Large intestine (tissue), 3 donors: ENCODE data around the gene ZNF442. TPM values are rescaled to one million over a fixed set of nuclear protein-coding genes. Genes with fewer than 3 reads are reported as not detected.
"Not testable (repeated sequence)": the region's sequence is repeated elsewhere in the genome, so short reads cannot be mapped to it uniquely, and the experiment has no call there.

Experiments
- DNase-seq, 2 donors: peaks; one replicate each; pipeline versions ENCODE4 v3.0.0 to v3.0.0-alpha.2; 2013
- H3K27ac ChIP-seq: one replicate; pipeline ENCODE4 v1.5.1; 2013; ENCODE audit warnings: low read length
- H3K27me3 ChIP-seq: 2 replicates; pipeline ENCODE4 v1.6.1; 2013; ENCODE audit warnings: low read length; ENCODE audit not compliant: control insufficient read depth, insufficient read depth
- H3K36me3 ChIP-seq: 2 replicates; pipeline ENCODE4 v1.6.1; 2013; ENCODE audit warnings: low read length; ENCODE audit not compliant: control insufficient read depth, insufficient read depth
- H3K4me1 ChIP-seq: one replicate; pipeline ENCODE4 v1.6.1; 2013; ENCODE audit warnings: low read length; ENCODE audit not compliant: control insufficient read depth, insufficient read depth
- H3K4me3 ChIP-seq: one replicate; pipeline ENCODE4 v1.5.1; 2013; ENCODE audit warnings: low read length
- H3K9me3 ChIP-seq: one replicate; pipeline ENCODE4 v1.6.1; 2013; ENCODE audit warnings: mild to moderate bottlenecking, low read depth, low read length, moderate library complexity; ENCODE audit not compliant: control insufficient read depth
- WGBS: methylation state at CpG from one replicate; pipeline ENCODE4 v1.1.5; 2013; ENCODE audit warnings: low lambda C conversion rate; ENCODE audit not compliant: insufficient coverage; 5-methylcytosine and 5-hydroxymethylcytosine counted together
- polyA plus RNA-seq: library from polyadenylated mRNA; unstranded; fragments of 120-200 nt; gene quantifications from one replicate; pipeline ENCODE4 v1.2.1, GENCODE V29; 2013

Gene ZNF442
- polyA plus RNA-seq, 1 donor: 2.2 TPM

DNA sequence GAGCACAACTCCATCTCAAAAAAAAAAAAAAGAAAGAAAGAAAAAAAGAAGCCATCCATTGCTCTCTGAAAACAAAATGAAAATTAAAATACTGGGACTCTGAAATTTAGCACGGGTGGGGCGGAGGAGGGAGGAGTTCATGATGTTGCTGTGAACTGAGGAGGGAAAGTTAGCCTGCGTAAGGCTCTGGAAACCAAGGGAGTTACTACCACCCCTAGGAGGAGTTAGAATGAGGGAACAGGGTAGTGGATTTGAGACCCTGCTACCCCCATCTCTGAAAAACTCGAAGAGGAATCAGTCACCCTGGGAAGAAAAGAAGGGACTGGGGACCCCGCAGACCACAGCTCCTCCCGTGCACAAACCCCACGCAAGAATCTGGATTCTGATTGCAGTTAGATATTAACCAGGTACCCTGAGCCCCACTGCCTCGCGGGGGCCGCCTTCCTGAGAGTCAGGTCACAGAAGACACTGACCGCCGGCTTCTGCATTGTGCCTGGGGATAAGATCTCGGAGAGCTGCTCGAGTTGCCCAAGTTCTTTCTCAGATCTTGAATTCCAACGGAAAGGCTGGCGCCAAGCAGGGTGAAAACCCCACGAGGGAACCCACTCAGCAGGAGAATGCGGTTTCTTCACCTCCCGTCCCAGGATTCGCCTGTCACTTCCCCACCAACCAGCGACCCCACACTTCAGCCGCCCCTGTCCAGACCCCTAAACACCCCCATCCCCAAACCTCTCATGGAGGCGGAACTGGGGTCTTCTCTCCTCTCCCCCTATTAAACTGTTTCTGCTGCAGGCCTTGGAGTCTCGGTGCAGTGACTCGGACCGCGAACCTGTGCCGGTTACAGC is 870 bp downstream of the ZNF442 start:
- H3K4me3 ChIP-seq: peak overlapping the region; percentile 70
- H3K4me1 ChIP-seq: peaks cover 3% of the 10 kb centered on the region
- H3K36me3 ChIP-seq: no peaks in the 10 kb centered on the region
- peak overlapping the region; percentile 82 for H3K27ac ChIP-seq
- peak in 1 of 2 donors; percentile 42 for DNase-seq
- WGBS: no CpG with 5 or more reads among the region's 28 CpGs
- H3K9me3 ChIP-seq: peaks cover 9% of the 10 kb centered on the region
- H3K27me3 ChIP-seq: no peaks in the 10 kb centered on the region

DNA sequence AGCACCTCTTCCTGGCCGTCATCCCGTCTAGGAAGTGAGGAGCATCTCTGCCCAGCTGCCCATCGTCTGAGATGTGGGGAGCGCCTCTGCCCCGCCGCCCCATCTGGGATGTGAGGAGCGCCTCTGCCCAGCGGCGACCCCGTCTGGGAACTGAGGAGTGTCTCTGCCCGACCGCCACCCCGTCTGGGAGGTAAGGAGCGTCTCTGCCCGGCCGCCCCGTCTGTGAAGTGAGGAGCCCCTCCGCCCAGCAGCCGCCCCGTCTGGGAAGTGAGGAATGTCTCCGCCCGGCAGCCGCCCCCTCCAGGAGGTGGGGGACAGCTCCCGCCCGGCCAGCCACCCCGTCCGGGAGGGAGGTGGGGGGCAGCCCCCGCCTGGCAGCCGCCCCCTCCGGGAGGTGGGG is 3.2 kb downstream of the ZNF442 start:
- no CpG with 5 or more reads among the region's 30 CpGs for WGBS
- not testable (repeated sequence) for H3K4me3 ChIP-seq, H3K36me3 ChIP-seq, H3K27ac ChIP-seq, H3K27me3 ChIP-seq, H3K4me1 ChIP-seq, DNase-seq, H3K9me3 ChIP-seq

- Histone ChIP-seq H3K36me3 (peaks cover 19% of the 10 kb centered on the region), H3K9me3 (peaks cover 32% of the 10 kb centered on the region), H3K4me3 (no peak overlapping the region), H3K4me1 (no peaks in the 10 kb centered on the region), H3K27ac (no peak overlapping the region), H3K27me3 (no peaks in the 10 kb centered on the region)
- WGBS: no CpG with 5 or more reads among the region's 4 CpGs
- no peak for DNase-seq
Measured at GRCh38 chr19:12353375-12353774, 12.1 kb downstream of the ZNF442 start.

DNA sequence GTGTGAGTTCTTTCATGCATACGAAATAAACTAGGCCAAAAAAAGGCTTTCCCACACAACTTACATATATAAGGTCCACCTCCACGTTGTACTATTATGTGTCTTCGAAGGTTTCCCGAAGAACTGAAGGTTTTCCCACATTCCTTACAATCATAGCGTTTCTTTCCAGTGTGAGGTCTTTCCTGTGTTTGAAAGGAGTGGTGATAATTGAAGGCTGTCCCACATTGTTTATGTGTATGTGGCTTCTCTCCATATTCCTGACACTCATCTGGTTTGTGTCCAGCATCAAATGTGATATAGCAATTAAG is 14.6 kb downstream of the ZNF442 start:
- Histone ChIP-seq H3K27ac (no peak overlapping the region), H3K4me3 (no peak overlapping the region), H3K27me3 (no peaks in the 10 kb centered on the region), H3K36me3 (peaks cover 19% of the 10 kb centered on the region), H3K4me1 (no peaks in the 10 kb centered on the region), H3K9me3 (peaks cover 29% of the 10 kb centered on the region)
- DNase-seq: no peak
- WGBS: 100% methylated on average over 2 of the region's 5 CpGs

DNA sequence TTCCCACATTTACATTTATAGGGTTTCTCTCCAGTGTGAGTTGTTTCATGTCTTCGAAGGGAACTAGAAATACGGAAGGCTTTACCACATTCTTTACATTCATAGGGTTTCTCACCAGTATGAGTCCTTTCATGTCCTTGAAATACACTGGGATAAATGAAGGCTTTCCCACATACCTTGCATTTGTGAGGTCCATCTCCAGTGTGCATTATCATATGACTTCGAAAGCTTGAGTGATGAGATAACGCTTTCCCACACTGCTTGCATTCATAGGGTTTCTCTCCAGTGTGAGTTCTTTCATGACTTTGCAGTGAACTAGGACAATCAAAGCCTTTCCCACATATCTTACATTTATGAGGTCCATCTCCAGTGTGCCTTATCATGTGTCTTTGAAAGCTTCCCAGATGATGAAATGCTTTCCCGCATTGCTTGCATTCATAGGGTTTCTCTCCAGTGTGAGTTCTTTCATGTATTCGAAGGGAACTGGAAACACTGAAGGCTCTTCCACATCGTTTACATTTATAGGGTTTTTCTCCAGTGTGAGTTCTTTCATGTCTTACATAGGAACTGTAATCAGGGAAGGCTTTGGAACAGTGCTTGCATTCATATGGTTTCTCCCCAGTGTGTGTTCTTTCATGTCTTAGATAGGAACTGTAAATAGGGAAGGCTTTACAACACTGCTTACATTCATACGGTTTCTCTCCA is 15.1 kb downstream of the ZNF442 start:
- no peaks in the 10 kb centered on the region for H3K27me3 ChIP-seq
- no peak overlapping the region for H3K27ac ChIP-seq
- H3K36me3 ChIP-seq: peaks cover 19% of the 10 kb centered on the region
- no peaks in the 10 kb centered on the region for H3K4me1 ChIP-seq
- H3K4me3 ChIP-seq: no peak overlapping the region
- WGBS: 100% methylated on average over 3 of the region's 8 CpGs
- no peak for DNase-seq
- peaks cover 33% of the 10 kb centered on the region for H3K9me3 ChIP-seq

DNA sequence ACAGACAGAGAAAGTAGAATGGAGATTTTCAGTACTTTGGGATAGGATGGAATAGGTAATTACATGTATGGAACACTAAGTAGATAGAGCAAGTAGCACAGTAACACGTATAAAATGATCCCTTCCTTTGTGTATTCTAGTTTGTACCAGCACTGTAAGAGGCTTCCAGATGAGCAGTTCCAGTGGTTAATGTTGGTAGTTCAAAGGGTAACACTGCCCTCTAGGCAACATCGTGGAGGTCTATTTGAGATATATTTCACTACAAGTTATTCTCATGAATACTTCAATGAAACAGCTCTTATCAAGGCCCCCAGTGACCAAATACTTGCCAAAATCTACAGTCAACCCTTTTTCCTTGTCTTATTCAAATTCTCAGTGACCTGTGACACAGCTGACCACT is 18.6 kb downstream of the ZNF442 start:
- Histone ChIP-seq H3K9me3 (peaks cover 24% of the 10 kb centered on the region), H3K4me1 (no peaks in the 10 kb centered on the region), H3K27ac (no peak overlapping the region), H3K4me3 (no peak overlapping the region), H3K27me3 (no peaks in the 10 kb centered on the region), H3K36me3 (peaks cover 19% of the 10 kb centered on the region)
- 83% methylated on average over 1 of the region's 2 CpGs for WGBS
- DNase-seq: no peak

DNA sequence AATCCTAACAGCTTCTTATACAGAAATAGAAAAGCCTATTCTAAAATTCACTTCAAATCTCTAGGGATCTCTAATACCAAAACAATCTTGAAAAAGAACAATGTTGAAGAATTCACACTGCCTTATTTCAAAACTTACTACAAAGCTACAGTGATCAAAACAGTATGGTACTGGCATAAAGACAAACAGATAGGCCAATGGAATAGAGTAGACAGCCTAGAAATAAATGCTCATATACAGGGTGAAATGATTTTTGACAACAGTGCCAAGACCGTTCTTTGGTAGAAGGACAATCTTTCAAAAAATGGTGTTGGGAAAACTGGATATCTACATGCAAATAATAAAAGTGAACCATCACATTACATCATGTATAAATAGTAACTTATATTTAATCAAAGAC is 20.3 kb downstream of the ZNF442 start:
- peaks cover 10% of the 10 kb centered on the region for H3K9me3 ChIP-seq
- H3K4me1 ChIP-seq: no peaks in the 10 kb centered on the region

DNA sequence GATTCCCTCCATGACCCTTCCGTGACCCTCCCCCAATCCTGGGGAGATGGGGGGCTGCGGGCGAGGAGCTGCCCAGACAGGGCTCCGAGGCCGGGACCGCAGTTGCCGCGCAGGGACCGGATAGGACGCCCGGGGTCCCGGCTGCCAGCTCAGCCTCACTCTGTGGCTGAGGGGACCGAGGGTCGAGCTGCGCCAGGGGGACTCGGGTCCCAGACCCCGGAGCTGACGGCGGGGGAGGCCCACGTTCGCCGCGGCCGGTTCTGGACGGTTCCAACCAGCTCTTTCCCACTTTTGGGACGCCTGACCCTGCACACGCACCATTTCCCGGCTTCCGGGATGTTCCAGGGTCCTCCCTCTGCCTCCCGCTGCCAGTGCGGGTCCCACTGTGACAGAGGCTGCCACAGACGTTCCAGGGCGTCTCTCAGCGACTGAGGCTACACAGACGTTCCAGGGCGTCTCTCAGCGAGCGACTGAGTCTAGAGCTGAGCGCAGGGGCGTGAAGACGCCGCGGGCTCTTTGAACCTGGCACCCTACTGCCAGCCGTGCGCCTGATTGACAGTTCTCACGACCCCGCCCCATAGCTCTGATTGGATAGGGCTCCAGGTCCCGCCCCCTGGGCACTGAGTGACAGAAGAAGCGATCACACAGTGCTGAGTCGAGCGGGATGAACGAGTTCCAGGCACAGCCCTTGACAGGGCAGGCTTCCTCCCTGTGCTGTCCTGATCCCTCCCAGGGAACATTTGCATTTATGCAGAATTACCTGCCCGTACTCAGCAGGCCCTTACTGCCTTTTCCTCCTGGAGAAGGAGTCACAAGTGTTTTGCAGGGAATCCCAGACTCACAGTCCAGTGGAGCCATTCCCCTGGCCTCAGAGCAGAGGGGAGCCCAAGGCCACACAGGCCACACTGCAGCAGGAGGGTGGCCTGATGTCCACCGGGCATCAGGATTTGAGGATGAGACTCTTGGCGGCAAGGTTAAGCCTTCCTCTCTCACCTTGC is 32.0 kb downstream of the ZNF442 start, which contains the start of gene ZNF563:
ZNF563 (minus strand) TSS at position 472 of the 998 bp plus-strand sequence; CDS start at position 321, 151 bp downstream.
- no CpG with 5 or more reads among the region's 55 CpGs for WGBS
- H3K4me1 ChIP-seq: peaks cover 32% of the 10 kb centered on the region
- peak within 1 kb of the TSS; percentile 75 for H3K27ac ChIP-seq
- H3K27me3 ChIP-seq: no peaks in the 10 kb centered on the region
- no peaks in the 10 kb centered on the region for H3K9me3 ChIP-seq
- peak within 1 kb of the TSS; percentile 72 for H3K4me3 ChIP-seq
- H3K36me3 ChIP-seq: no peaks in the 10 kb centered on the region
- DNase-seq: peak; percentile 96 to 98

More for the DNA sequence above, 20.3 kb downstream of the ZNF442 start:
- DNase-seq: no peak
- no CpG with 5 or more reads among the region's 1 CpG for WGBS
- H3K36me3 ChIP-seq: peaks cover 4% of the 10 kb centered on the region
- H3K27ac ChIP-seq: no peak overlapping the region
- H3K4me3 ChIP-seq: no peak overlapping the region
- no peaks in the 10 kb centered on the region for H3K27me3 ChIP-seq

DNA sequence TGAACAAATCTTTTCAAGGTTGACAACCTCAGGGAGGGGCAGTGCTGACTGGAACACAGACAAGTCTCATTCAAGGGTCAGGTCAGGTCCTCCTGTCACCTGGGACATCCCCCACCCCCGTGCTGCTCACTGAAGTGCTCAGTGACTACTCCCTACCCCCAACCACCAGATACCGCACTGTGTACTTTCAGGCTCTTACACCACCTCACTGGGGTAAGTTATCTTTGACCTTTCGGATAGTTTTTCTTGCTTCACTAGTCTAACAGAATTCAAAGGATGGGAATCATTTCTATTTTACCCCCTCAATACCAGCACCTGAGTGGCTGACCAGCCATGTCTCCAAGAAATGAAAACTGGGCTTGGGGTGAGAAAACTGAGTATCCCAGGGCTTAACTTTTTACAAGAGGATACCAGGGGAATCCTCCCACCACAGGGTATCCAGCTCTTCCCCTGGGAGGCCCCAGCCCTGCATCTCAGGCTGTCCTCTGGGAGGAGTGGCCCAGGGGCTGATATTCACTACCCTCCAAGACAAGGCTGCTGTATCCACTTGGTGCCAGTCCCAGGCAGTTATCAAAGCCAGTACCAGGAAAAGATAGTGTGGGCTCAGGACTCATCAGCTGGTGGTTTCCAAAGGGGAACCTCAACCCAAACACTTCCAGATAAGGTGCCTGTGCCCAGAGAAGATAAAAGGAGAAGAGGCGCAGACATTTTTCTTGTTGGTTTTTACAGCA is 34.1 kb downstream of the ZNF442 start:
- Histone ChIP-seq H3K4me1 (peaks cover 32% of the 10 kb centered on the region), H3K9me3 (no peaks in the 10 kb centered on the region), H3K4me3 (no peak overlapping the region), H3K27me3 (no peaks in the 10 kb centered on the region), H3K36me3 (no peaks in the 10 kb centered on the region), H3K27ac (peak overlapping the region; percentile 58)
- peak; percentile 61 to 76 for DNase-seq
- no CpG with 5 or more reads among the region's 4 CpGs for WGBS
